PFSK-1 (cell line): ENCODE results near the gene CCDC112.

Source experiments
- FOXP2 ChIP-seq: optimal IDR thresholded peaks from 2 replicates; pipeline ENCODE3; 2011; ENCODE audit warnings: borderline replicate concordance, control low read depth, inconsistent platforms; ENCODE audit not compliant: insufficient read depth; ENCODE audit errors: extremely low read length, extremely low read depth
- POLR2AphosphoS5 ChIP-seq: IDR thresholded peaks from 2 replicates; pipeline ENCODE4 v1.6.1; 2012; ENCODE audit warnings: low read depth, mild to moderate bottlenecking, control low read depth, low read length, moderate library complexity
- SIN3A ChIP-seq: IDR thresholded peaks from 2 replicates; pipeline ENCODE4 v1.6.1; 2012; ENCODE audit warnings: mild to moderate bottlenecking, low read length, moderate library complexity, borderline replicate concordance; ENCODE audit not compliant: insufficient read depth
- TAF1 ChIP-seq: IDR thresholded peaks from 2 replicates; pipeline ENCODE4 v1.6.1; 2012; ENCODE audit warnings: low read length, control low read depth, borderline replicate concordance; ENCODE audit not compliant: insufficient read depth
- TF ChIP-seq, protein P1 (sequence below), 2 experiments: IDR thresholded peaks; 2 replicates each; pipeline versions ENCODE4 v1.6.1 to v1.8.0; 2011 to 2012; ENCODE audit warnings: low read depth in 2 of 2, low read length in 2 of 2, control low read depth in 1 of 2, inconsistent platforms in 1 of 2, mild to moderate bottlenecking in 1 of 2, moderate library complexity in 1 of 2; ENCODE audit not compliant: insufficient read depth in 1 of 2

CCDC112 gene

DNA sequence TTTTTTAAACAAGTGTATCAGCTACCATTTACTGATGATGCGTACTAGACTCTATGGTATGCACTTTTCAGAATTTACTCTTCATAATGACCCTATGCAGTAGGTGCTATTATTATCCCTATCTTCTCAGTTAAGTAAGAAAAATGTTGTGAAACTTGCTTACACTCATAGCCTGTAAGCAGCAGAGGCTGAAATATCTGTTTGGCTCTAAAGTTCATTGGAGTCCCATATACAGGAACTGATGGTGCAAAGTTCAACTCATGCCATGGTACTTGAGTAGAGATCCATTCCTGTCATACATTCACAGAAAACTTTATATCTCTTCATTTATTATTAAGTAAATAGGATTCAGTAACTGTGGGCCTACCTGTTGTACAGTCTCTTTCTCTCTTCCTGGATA is 41.4 kb upstream of the CCDC112 start:
- TF ChIP-seq SIN3A (no peak), POLR2AphosphoS5 (no peak), FOXP2 (no peak), TAF1 (no peak)
- TF ChIP-seq, protein P1, sequence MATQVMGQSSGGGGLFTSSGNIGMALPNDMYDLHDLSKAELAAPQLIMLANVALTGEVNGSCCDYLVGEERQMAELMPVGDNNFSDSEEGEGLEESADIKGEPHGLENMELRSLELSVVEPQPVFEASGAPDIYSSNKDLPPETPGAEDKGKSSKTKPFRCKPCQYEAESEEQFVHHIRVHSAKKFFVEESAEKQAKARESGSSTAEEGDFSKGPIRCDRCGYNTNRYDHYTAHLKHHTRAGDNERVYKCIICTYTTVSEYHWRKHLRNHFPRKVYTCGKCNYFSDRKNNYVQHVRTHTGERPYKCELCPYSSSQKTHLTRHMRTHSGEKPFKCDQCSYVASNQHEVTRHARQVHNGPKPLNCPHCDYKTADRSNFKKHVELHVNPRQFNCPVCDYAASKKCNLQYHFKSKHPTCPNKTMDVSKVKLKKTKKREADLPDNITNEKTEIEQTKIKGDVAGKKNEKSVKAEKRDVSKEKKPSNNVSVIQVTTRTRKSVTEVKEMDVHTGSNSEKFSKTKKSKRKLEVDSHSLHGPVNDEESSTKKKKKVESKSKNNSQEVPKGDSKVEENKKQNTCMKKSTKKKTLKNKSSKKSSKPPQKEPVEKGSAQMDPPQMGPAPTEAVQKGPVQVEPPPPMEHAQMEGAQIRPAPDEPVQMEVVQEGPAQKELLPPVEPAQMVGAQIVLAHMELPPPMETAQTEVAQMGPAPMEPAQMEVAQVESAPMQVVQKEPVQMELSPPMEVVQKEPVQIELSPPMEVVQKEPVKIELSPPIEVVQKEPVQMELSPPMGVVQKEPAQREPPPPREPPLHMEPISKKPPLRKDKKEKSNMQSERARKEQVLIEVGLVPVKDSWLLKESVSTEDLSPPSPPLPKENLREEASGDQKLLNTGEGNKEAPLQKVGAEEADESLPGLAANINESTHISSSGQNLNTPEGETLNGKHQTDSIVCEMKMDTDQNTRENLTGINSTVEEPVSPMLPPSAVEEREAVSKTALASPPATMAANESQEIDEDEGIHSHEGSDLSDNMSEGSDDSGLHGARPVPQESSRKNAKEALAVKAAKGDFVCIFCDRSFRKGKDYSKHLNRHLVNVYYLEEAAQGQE (IDR thresholded peaks at IDR 0.05; ENCODE audit: insufficient read depth in 1 of 2, low read depth in 2 of 2, low read length in 2 of 2) = no peak

DNA sequence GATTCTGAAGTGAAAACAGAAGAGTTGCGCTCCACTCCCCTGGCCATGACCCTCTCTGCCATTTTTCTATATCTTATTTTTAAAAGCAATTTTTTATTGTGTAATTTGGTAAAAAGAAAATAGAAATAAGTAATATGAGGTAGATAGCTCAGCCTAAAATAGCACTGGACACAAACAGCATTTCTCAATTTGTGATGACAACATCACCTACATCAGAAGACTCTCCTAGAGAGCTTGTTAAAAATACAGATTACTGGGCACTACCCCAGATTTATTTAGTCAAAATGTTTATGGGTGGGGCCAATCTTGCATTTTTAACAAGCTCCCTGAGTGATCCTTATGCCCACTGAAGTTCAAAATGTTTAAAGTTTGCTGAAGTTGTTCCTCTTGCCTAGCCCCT is 40.5 kb upstream of the CCDC112 start:
- no peak for TF ChIP-seq SIN3A
- TF ChIP-seq, protein P1 (IDR thresholded peaks at IDR 0.05; ENCODE audit: insufficient read depth in 1 of 2, low read depth in 2 of 2, low read length in 2 of 2) = no peak
- TF ChIP-seq POLR2AphosphoS5 = no peak
- TF ChIP-seq FOXP2 = no peak
- TF ChIP-seq TAF1 = no peak

DNA sequence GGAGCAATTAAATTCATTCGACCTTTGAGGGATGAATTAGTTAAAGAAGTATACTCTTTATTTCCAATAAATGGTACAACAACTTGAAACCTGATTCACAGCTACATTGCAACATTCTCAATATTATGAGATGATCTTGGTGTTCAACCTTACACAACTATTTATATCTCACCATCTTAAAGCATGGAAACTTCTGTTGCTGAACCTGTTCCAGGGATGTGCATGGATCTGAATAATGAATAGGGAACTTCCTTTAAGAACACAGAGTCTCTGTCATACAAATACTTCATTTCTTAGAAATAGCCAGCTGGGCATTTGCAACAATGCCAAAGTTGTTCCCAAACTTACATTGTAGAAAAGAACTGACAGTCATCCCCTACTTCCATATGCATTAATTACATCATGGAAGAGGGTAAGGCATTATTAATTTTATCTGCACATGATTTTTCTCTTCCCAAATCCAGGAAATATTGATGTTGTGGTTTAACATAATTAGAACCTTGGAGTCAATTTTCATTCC is 39.8 kb upstream of the CCDC112 start:
- TF ChIP-seq FOXP2 (no peak), TAF1 (no peak), SIN3A (no peak), POLR2AphosphoS5 (no peak)
- TF ChIP-seq, protein P1 (IDR thresholded peaks at IDR 0.05; ENCODE audit: insufficient read depth in 1 of 2, low read depth in 2 of 2, low read length in 2 of 2) = no peak

DNA sequence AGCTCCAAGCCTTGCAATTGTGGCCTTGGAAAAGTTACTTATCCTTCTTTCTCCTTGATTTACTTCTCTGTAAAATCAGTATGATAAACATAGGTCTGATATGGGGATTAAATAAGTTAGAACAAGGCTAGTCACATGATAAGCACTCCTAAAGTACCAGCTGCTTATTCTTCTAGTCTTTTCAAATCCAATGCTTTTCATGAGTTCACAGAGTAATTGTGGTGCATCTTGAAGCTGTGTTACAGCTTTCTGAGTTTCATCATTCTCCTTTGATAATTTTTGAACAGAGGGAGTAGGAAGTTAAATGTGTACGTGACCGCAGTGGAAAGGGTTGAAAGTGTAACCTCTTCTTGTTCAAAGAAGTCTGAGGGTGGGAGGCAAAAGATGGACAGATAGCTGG is 38.8 kb upstream of the CCDC112 start:
- TF ChIP-seq, protein P1 (IDR thresholded peaks at IDR 0.05; ENCODE audit: insufficient read depth in 1 of 2, low read depth in 2 of 2, low read length in 2 of 2) = no peak
- TF ChIP-seq FOXP2 (no peak), SIN3A (no peak), TAF1 (no peak), POLR2AphosphoS5 (no peak)

DNA sequence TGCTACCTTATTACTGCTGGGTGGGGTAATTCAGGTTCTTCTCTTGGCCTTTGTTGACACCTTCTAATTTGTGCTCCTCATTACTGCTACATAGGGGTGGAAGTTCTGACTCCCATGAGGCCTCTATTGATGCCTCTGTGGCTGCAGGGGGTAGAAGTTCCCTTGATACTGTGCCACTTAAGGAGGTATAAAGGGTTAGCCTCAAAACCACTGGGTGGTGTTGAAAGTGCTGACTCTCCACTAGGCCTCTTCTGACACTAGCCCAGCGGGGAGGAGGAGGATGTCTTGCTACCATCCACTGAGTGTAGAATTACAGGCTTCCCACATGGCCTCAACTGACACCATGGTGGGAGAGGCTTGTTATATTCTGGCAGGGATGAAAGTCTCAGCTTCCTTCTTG is 36.7 kb upstream of the CCDC112 start:
- no peak for TF ChIP-seq POLR2AphosphoS5
- no peak for TF ChIP-seq FOXP2
- TF ChIP-seq, protein P1 (IDR thresholded peaks at IDR 0.05; ENCODE audit: insufficient read depth in 1 of 2, low read depth in 2 of 2, low read length in 2 of 2) = no peak
- TF ChIP-seq SIN3A = no peak
